Epithelial cell of prostate (primary cell): Measurements from ENCODE around the gene ABCC4.
"Not testable (repeated sequence)": the region's sequence is repeated elsewhere in the genome, so short reads cannot be mapped to it uniquely, and the experiment has no call there.

Experiments
- DNase-seq: peaks from one replicate; pipeline ENCODE4 v3.0.0-alpha.2; 2011; ENCODE audit warnings: low read depth, low spot score
- H3K27ac ChIP-seq: fragments of 450-650 bp; 2 replicates; pipeline ENCODE4 v1.5.1; 2017; ENCODE audit warnings: mild to moderate bottlenecking

ABCC4 gene

DNA sequence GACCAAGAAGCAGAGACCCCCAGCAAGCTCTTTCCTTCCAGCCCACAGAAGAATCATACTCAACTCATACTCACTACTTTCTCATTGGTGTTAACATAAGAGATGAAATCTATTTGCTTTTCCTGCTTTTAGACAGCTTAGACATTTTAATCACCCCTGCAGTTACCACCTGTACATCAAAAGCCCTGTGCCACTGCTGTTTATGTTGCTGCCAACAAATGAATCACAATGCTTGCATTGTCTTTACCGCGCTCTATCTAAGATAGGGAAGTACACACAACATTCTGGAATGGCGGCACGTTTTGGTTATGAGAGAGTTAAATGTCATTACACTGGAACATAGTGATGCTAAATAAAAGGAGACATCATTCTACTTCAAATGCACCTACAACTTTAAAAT lies 95.1 kb downstream of the ABCC4 start:
- DNase-seq: no peak
- H3K27ac ChIP-seq: no peak overlapping the region

GRCh38 chr13:95204231-95204765 lies 97.0 kb downstream of the ABCC4 start:
- H3K27ac ChIP-seq: no peak overlapping the region
- DNase-seq: no peak

- no peak for DNase-seq
- no peak overlapping the region for H3K27ac ChIP-seq
Measured at GRCh38 chr13:95201814-95202651, 99.2 kb downstream of the ABCC4 start.

- not testable (repeated sequence) for DNase-seq, H3K27ac ChIP-seq
Measured at GRCh38 chr13:95200386-95200957, 100.8 kb downstream of the ABCC4 start.

DNA sequence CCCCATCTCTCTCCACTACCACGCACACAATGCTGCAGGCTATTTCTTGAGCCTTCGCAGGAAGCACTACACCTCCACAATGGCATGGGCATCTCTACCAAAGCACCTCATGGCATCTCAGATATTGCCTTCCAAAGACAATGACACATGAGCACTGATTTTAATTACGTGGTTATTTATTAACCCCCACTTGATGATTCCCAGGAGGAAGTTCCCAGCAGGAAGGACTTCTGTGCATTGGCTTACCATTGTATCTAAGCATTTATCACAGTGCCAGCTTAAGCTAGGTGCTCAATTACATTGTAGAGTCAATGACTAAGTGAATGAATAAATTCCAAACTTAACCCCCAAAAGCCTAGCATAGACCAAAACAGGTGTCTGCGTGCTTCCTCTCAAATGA lies 101.4 kb downstream of the ABCC4 start:
- no peak overlapping the region for H3K27ac ChIP-seq
- DNase-seq: no peak

DNA sequence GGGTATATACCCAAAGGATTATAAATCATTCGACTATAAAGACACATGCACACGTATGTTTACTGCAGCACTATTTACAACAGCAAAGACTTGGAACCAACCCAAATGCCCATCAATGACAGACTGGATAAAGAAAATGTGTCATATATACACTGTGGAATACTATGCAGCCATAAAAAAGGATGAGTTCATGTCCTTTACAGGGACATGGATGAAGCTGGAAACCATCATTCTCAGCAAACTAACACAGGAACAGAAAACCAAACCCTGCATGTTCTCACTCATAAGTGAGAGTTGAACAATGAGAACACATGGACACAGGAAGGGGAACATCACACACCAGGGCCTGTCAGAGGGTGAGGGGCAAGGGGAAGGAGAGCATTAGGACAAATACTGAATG lies 102.6 kb downstream of the ABCC4 start:
- DNase-seq, H3K27ac ChIP-seq: not testable (repeated sequence)

- DNase-seq: no peak
- no peak overlapping the region for H3K27ac ChIP-seq
Measured at GRCh38 chr13:95197548-95197947, 103.7 kb downstream of the ABCC4 start.

- H3K27ac ChIP-seq: no peak overlapping the region
Measured at GRCh38 chr13:95195146-95195545, 106.1 kb downstream of the ABCC4 start.

GRCh38 chr13:95193509-95194230 lies 107.6 kb downstream of the ABCC4 start:
- H3K27ac ChIP-seq: no peak overlapping the region
- DNase-seq: no peak

More at GRCh38 chr13:95195146-95195545, 106.1 kb downstream of the ABCC4 start:
- DNase-seq: no peak

- no peak overlapping the region for H3K27ac ChIP-seq
- DNase-seq: no peak
Measured at GRCh38 chr13:95192998-95193397, 108.3 kb downstream of the ABCC4 start.

DNA sequence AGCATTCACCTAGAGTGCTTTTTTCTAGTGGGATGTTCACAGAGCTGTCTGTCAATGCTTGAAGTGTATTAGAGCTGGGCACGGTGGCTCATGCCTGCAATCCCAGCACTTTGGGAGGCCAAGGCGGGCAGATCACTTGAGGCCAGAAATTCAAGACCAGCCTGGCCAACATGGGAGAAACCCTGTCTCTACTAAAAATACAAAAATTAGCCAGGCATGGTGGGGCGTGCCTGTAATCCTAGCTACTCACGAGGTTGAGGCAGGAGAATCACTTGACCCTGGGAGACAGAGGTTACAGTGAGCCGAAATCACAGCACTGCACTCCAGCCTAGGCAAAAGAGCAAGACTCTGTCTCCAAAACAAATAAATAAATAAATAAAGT lies 108.7 kb downstream of the ABCC4 start:
- H3K27ac ChIP-seq, DNase-seq: not testable (repeated sequence)

- no peak for DNase-seq
- no peak overlapping the region for H3K27ac ChIP-seq
Measured at GRCh38 chr13:95191821-95192563, 109.3 kb downstream of the ABCC4 start.

GRCh38 chr13:95188128-95188527 lies 113.1 kb downstream of the ABCC4 start:
- H3K27ac ChIP-seq: no peak overlapping the region
- no peak for DNase-seq

- no peak for DNase-seq
- no peak overlapping the region for H3K27ac ChIP-seq
Measured at GRCh38 chr13:95185851-95186250, 115.4 kb downstream of the ABCC4 start.

GRCh38 chr13:95185311-95185710 lies 115.9 kb downstream of the ABCC4 start:
- no peak for DNase-seq
- H3K27ac ChIP-seq: no peak overlapping the region

GRCh38 chr13:95184317-95184716 lies 116.9 kb downstream of the ABCC4 start:
- DNase-seq: no peak
- H3K27ac ChIP-seq: no peak overlapping the region

- H3K27ac ChIP-seq: no peak overlapping the region
- no peak for DNase-seq
Measured at GRCh38 chr13:95182570-95183265, 118.5 kb downstream of the ABCC4 start.

GRCh38 chr13:95181586-95181985 lies 119.7 kb downstream of the ABCC4 start:
- DNase-seq: no peak
- H3K27ac ChIP-seq: no peak overlapping the region

DNA sequence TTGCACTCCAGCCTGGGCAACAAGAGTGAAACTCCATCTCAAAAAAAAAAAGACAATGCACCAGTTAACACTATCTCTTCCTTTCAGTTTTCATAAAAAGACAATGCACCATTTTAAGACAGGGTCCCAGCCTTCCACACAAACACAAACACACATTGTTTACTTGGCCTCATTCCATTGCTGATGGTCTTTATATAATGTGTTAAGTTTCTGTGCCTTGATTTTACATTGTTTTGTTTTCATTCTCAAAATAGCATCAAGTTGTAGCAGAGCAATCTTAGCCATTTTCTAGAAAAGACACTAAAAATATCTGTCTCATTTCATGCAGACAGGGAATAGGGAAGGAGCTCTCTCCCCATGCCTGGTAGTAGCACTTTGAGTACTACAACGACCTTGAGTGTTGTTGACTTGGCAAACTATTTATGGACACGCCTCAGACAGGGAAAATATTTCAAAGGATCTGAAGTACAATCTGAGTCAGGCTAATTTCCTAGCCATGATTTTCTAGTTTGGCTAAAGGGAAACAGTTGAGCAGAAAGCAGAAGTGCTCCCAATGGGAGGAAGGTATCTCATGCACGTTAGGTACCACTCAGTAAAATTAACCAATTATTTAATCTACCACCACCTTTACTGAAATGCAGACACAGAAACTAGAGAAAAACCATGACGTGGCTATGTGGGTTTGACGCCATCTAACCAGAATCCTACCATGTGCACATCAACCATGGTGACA lies 120.6 kb downstream of the ABCC4 start:
- DNase-seq: no peak
- H3K27ac ChIP-seq: no peak overlapping the region
